Dermis microvascular lymphatic vessel endothelial cell (primary cell): ENCODE data around the gene AMIGO2. TPM values are rescaled to one million over a fixed set of nuclear protein-coding genes. Genes with fewer than 3 reads are reported as not detected.
"Not testable (repeated sequence)": the region's sequence is repeated elsewhere in the genome, so short reads cannot be mapped to it uniquely, and the experiment has no call there.

Source experiments
- DNase-seq, 2 donors: peaks; one replicate each; pipeline versions ENCODE4 v3.0.0 to v3.0.0-alpha.2; 2010; ENCODE audit warnings: low read depth in 2 of 2
- total RNA-seq: library from RNA; depleted of rRNA; stranded (reverse); fragments of >200 nt; gene quantifications from 2 replicates; pipeline ENCODE4 v1.2.1, GENCODE V29; 2014

The AMIGO2 gene
- 1.1 and 1.3 TPM in 2 replicates for total RNA-seq

GRCh38 chr12:47079468-47079980 is at the start of gene AMIGO2, which contains the start of gene PCED1B:
TSS of gene AMIGO2 (minus strand) at chr12:47079959. CDS start at chr12:47079002, 957 bp downstream.
TSS of gene PCED1B (plus strand) at chr12:47079621. CDS start at chr12:47235064, 155,443 bp downstream.
- peak in 1 of 2 donors; percentile 64 for DNase-seq

- DNase-seq: no peak
Measured at GRCh38 chr12:47126246-47126645, 46.5 kb upstream of the AMIGO2 start.

GRCh38 chr12:47124451-47124850 is 44.7 kb upstream of the AMIGO2 start:
- DNase-seq: no peak

GRCh38 chr12:47123730-47124129 is 44.0 kb upstream of the AMIGO2 start:
- DNase-seq: no peak

- DNase-seq: no peak
Measured at GRCh38 chr12:47122602-47123001, 42.8 kb upstream of the AMIGO2 start.

GRCh38 chr12:47121146-47121545 is 41.4 kb upstream of the AMIGO2 start:
- DNase-seq: no peak

- no peak for DNase-seq
Measured at GRCh38 chr12:47120736-47121135, 41.0 kb upstream of the AMIGO2 start.

GRCh38 chr12:47117305-47117704 is 37.5 kb upstream of the AMIGO2 start:
- not testable (repeated sequence) for DNase-seq

GRCh38 chr12:47114481-47114892 is 34.7 kb upstream of the AMIGO2 start:
- no peak for DNase-seq

- no peak for DNase-seq
Measured at GRCh38 chr12:47112679-47113078, 32.9 kb upstream of the AMIGO2 start.

GRCh38 chr12:47111854-47112253 is 32.1 kb upstream of the AMIGO2 start:
- no peak for DNase-seq

- no peak for DNase-seq
Measured at GRCh38 chr12:47111392-47111778, 31.6 kb upstream of the AMIGO2 start.

- DNase-seq: no peak
Measured at GRCh38 chr12:47110718-47111391, 31.1 kb upstream of the AMIGO2 start.

- DNase-seq: no peak
Measured at GRCh38 chr12:47110011-47110541, 30.3 kb upstream of the AMIGO2 start.

- no peak for DNase-seq
Measured at GRCh38 chr12:47107926-47108325, 28.2 kb upstream of the AMIGO2 start.

- no peak for DNase-seq
Measured at GRCh38 chr12:47107446-47107845, 27.7 kb upstream of the AMIGO2 start.

- no peak for DNase-seq
Measured at GRCh38 chr12:47105914-47106674, 26.3 kb upstream of the AMIGO2 start.

GRCh38 chr12:47102845-47103651 is 23.3 kb upstream of the AMIGO2 start:
- DNase-seq: no peak

- DNase-seq: no peak
Measured at GRCh38 chr12:47102406-47102805, 22.6 kb upstream of the AMIGO2 start.

- DNase-seq: no peak
Measured at GRCh38 chr12:47100160-47100559, 20.4 kb upstream of the AMIGO2 start.

GRCh38 chr12:47099610-47100009 is 19.9 kb upstream of the AMIGO2 start:
- DNase-seq: no peak

GRCh38 chr12:47098099-47098498 is 18.3 kb upstream of the AMIGO2 start:
- DNase-seq: no peak
